ENCODE results near the gene EPB41L4A.

The EPB41L4A gene

DNA sequence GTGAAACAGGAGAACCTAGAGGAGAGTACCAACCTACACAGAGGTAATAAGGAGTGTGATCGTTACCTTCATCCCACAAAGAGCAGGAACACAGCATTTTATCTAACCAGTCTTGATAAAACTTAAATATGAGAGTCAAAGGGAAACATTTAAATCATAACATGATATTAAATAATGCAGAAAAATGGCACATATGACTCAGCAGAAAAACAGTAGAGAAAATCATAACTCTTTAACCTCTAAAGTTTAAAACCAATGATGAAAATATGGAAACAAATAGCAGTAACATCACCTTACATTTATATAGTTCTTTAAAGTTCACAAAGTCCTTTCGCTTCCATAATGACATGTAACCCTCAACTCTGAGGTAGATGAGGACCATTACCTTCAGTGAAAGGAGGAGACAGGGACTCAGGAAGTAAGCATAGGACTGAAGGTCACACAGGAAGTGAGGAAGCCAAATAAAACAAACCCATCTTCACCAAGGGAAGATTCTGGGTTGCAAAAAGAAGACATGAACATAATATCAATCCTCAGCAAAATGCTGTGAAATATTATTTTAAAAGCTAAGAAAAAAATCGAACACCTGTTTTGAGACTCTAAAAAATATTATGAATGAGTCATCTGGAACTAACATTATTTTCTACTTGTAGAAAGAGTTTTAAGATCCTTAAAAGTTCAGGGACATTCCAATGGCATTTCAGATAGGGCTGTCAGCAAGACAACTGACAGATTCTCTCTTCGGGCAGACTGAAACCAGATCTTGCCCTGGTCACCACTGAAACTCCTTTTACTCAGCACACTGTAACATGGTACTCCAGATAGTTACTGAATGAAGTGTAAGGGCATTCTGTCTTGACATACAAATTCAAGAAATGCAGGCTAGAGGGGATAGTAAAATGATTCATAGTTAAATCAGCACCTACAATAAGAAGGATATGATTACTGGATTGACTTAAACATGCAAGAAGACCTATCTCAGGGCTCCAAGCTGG is 148.5 kb downstream of the EPB41L4A start:
- Histone ChIP-seq H3K27ac (ENCODE audit: low read depth, low read length) (no peak overlapping the region), H3K4me3 (ENCODE audit: low read length) (no peak overlapping the region), H3K9me3 (ENCODE audit: control insufficient read depth, insufficient read depth, low read length) (no peaks in the 10 kb centered on the region), H4K20me1 (ENCODE audit: control insufficient read depth, insufficient read depth, low read depth, low read length) (no peaks in the 10 kb centered on the region), H3K36me3 (ENCODE audit: control insufficient read depth, low read length) (no peaks in the 10 kb centered on the region), H3K4me2 (ENCODE audit: low read length) (no peak overlapping the region), H3K79me2 (ENCODE audit: control insufficient read depth, low read length) (no peaks in the 10 kb centered on the region), H3K27me3 (ENCODE audit: control insufficient read depth, low read length) (no peaks in the 10 kb centered on the region), H3K4me1 (ENCODE audit: control insufficient read depth, low read length) (no peaks in the 10 kb centered on the region), H3K9me2 (replicated peaks; ENCODE audit: control insufficient read depth, low read length) (no peaks in the 10 kb centered on the region), H3F3A (ENCODE audit: control insufficient read depth, insufficient read depth) (no peaks in the 10 kb centered on the region)
- TF ChIP-seq EZH2phosphoT487 (IDR thresholded peaks at IDR 0.05; ENCODE audit: borderline replicate concordance, low read length) = no peak
- TF ChIP-seq, protein P1, sequence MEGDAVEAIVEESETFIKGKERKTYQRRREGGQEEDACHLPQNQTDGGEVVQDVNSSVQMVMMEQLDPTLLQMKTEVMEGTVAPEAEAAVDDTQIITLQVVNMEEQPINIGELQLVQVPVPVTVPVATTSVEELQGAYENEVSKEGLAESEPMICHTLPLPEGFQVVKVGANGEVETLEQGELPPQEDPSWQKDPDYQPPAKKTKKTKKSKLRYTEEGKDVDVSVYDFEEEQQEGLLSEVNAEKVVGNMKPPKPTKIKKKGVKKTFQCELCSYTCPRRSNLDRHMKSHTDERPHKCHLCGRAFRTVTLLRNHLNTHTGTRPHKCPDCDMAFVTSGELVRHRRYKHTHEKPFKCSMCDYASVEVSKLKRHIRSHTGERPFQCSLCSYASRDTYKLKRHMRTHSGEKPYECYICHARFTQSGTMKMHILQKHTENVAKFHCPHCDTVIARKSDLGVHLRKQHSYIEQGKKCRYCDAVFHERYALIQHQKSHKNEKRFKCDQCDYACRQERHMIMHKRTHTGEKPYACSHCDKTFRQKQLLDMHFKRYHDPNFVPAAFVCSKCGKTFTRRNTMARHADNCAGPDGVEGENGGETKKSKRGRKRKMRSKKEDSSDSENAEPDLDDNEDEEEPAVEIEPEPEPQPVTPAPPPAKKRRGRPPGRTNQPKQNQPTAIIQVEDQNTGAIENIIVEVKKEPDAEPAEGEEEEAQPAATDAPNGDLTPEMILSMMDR (IDR thresholded peaks at IDR 0.05; ENCODE audit: low read depth, low read length, poor library complexity, severe bottlenecking) = no peak

DNA sequence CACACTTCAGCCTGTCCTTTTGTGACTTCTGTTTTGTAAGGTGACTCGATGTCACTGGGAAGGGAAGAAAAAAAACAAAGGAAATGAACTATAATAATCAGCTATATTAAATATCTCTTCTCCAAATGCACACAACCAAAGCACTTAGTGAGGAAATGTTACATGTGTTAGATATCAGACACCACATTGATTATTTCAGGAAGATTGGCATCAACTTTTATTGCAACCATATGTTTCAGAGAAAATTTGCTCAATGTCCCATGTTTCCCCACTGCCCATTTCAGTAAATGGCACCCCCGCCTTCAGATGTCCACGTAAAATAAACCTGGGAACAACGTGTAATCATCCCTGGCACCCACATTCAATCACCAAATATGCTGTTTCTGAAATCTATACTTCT is 151.8 kb downstream of the EPB41L4A start:
- Histone ChIP-seq H3K4me3 (ENCODE audit: low read length) (no peak overlapping the region), H3K79me2 (ENCODE audit: control insufficient read depth, low read length) (no peaks in the 10 kb centered on the region), H3K36me3 (ENCODE audit: control insufficient read depth, low read length) (no peaks in the 10 kb centered on the region), H3K27me3 (ENCODE audit: control insufficient read depth, low read length) (no peaks in the 10 kb centered on the region), H3F3A (ENCODE audit: control insufficient read depth, insufficient read depth) (no peaks in the 10 kb centered on the region), H3K4me2 (ENCODE audit: low read length) (no peak overlapping the region), H3K9me3 (ENCODE audit: control insufficient read depth, insufficient read depth, low read length) (no peaks in the 10 kb centered on the region), H3K9me2 (replicated peaks; ENCODE audit: control insufficient read depth, low read length) (no peaks in the 10 kb centered on the region), H4K20me1 (ENCODE audit: control insufficient read depth, insufficient read depth, low read depth, low read length) (no peaks in the 10 kb centered on the region), H3K4me1 (ENCODE audit: control insufficient read depth, low read length) (no peaks in the 10 kb centered on the region), H3K27ac (ENCODE audit: low read depth, low read length) (no peak overlapping the region)
- TF ChIP-seq, protein P1 (IDR thresholded peaks at IDR 0.05; ENCODE audit: low read depth, low read length, poor library complexity, severe bottlenecking) = no peak
- no peak for TF ChIP-seq EZH2phosphoT487 (IDR thresholded peaks at IDR 0.05; ENCODE audit: borderline replicate concordance, low read length)

DNA sequence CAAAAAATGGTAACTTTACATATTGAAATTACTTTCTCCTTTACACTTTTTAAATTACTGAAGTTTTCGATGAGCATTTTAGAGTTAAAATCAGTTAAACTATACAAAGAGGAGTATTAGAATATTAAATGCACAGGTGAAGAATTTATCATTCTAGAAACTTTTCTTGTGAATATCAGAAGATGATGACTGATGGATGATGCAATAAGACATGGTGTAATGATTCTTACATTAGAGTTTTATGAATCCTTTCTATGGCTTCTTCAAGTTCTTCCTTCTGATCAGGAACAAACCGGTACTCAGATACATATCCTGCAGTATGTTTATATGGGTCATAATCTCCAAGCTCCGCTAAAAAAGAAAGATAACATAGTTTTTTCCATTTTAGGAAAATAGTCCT is 154.4 kb downstream of the EPB41L4A start:
- TF ChIP-seq EZH2phosphoT487 (IDR thresholded peaks at IDR 0.05; ENCODE audit: borderline replicate concordance, low read length) = no peak
- TF ChIP-seq, protein P1 (IDR thresholded peaks at IDR 0.05; ENCODE audit: low read depth, low read length, poor library complexity, severe bottlenecking) = no peak
- H3K4me1 ChIP-seq (ENCODE audit: control insufficient read depth, low read length) = no peaks in the 10 kb centered on the region
- H3K4me3 ChIP-seq (ENCODE audit: low read length) = no peak overlapping the region
- no peak overlapping the region for H3K4me2 ChIP-seq (ENCODE audit: low read length)
- no peaks in the 10 kb centered on the region for H3K9me2 ChIP-seq (replicated peaks; ENCODE audit: control insufficient read depth, low read length)
- no peaks in the 10 kb centered on the region for H3K79me2 ChIP-seq (ENCODE audit: control insufficient read depth, low read length)
- H3K27me3 ChIP-seq (ENCODE audit: control insufficient read depth, low read length) = no peaks in the 10 kb centered on the region
- H3K27ac ChIP-seq (ENCODE audit: low read depth, low read length) = no peak overlapping the region
- H4K20me1 ChIP-seq (ENCODE audit: control insufficient read depth, insufficient read depth, low read depth, low read length) = no peaks in the 10 kb centered on the region
- no peaks in the 10 kb centered on the region for H3K9me3 ChIP-seq (ENCODE audit: control insufficient read depth, insufficient read depth, low read length)
- no peaks in the 10 kb centered on the region for H3K36me3 ChIP-seq (ENCODE audit: control insufficient read depth, low read length)
- H3F3A ChIP-seq (ENCODE audit: control insufficient read depth, insufficient read depth) = no peaks in the 10 kb centered on the region

Data from DOHH2 (cell line).